Esophagus squamous epithelium (tissue), 4 donors: ENCODE data around the gene ACTR3.

Source experiments
- POLR2A ChIP-seq, 4 donors: fragments of 450-650 bp; IDR thresholded peaks; one replicate each; pipeline ENCODE4 v1.6.1; 2017; ENCODE audit warnings: antibody characterized with exemption in 4 of 4, mild to moderate bottlenecking in 4 of 4, moderate library complexity in 3 of 4
- TF ChIP-seq, protein P1 (sequence below), 6 experiments: fragments of 450-650 bp in 4 of 6; fragments of 200-600 bp in 2 of 6; sonication (generic) in 2 of 6; IDR thresholded peaks; one replicate each; pipeline ENCODE4 v1.5.1; 2016 to 2019; ENCODE audit warnings: antibody characterized with exemption in 6 of 6, mild to moderate bottlenecking in 4 of 6, moderate library complexity in 4 of 6

- TF ChIP-seq, protein P1, sequence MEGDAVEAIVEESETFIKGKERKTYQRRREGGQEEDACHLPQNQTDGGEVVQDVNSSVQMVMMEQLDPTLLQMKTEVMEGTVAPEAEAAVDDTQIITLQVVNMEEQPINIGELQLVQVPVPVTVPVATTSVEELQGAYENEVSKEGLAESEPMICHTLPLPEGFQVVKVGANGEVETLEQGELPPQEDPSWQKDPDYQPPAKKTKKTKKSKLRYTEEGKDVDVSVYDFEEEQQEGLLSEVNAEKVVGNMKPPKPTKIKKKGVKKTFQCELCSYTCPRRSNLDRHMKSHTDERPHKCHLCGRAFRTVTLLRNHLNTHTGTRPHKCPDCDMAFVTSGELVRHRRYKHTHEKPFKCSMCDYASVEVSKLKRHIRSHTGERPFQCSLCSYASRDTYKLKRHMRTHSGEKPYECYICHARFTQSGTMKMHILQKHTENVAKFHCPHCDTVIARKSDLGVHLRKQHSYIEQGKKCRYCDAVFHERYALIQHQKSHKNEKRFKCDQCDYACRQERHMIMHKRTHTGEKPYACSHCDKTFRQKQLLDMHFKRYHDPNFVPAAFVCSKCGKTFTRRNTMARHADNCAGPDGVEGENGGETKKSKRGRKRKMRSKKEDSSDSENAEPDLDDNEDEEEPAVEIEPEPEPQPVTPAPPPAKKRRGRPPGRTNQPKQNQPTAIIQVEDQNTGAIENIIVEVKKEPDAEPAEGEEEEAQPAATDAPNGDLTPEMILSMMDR (IDR thresholded peaks at IDR 0.05): no peak
- TF ChIP-seq POLR2A (IDR thresholded peaks at IDR 0.05): no peak
These were observed 12.1 kb downstream of the ACTR3 start for GRCh38 chr2:113901943-113902342.
